ENCODE data around the gene NLGN1.
"Not testable (repeated sequence)": the region's sequence is repeated elsewhere in the genome, so short reads cannot be mapped to it uniquely, and the experiment has no call there.

NLGN1 gene

DNA sequence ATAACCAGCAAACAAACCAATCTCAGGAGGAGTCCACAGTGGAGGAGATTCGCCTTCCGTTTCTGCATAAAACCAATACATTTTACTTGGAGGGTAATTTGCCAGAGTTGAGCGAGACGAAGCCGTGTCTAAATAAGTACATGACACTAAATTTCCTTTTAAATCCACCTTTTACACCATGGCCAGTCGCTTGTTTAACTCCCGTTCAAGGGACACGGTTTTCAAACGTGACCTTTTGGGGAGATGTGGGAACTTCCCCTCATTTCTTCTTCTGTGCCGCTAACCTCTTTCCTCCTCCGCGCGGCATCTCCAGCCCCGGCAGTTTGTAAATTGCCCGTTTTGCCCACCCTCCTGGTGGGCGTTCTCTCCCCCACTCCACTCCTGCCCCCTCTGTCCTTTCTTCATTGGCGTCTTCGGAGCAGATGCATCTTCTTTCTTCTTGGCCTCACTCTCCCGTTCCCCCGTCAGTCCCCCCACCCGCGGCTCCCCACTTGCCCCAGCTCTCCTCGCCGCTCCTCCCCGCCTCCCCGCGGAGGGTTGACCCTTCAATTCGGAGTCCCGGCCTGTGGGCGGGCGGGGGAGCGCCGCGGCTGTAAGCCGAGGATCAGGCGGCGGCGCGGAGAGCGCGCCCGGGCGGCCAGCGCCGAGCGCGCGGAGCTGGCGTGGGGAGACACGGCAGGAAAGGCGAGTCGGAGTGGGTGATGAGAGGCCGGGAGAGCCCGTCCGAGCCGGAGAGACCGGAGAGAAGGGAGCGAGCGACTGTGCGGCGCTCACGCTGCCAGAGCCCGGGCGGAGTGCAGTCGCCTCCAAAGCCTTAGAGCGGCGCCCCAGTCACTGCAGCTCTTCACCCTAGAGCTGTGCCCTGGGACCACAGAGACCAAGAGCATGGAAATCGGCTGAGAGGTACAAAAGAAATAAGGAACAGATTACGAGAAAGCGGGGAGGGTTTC is at the start of gene NLGN1:
Gene NLGN1 (plus strand): TSS at position 584 of the 950 bp plus-strand sequence.
- DNase-seq: peak; percentile 64

DNA sequence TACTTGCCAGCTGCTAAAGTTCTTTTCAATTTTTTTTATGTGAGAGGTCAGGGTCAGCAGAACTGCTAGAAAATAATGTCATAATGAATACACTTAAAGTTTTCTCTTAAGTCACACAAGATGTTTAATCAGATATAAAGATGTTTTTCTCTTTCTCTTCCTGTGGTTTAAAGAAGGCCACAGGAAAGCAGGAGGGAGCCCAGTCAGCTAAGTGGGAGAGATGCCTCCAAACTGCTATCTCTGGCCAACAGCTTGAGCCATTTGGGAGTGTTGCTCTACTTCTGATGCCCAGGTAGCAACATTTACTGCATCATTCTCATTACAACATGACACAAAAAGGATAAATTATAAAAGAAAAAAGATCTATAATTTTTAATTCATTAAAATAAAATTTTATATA is 45.7 kb upstream of the NLGN1 start:
- no peak for DNase-seq

DNA sequence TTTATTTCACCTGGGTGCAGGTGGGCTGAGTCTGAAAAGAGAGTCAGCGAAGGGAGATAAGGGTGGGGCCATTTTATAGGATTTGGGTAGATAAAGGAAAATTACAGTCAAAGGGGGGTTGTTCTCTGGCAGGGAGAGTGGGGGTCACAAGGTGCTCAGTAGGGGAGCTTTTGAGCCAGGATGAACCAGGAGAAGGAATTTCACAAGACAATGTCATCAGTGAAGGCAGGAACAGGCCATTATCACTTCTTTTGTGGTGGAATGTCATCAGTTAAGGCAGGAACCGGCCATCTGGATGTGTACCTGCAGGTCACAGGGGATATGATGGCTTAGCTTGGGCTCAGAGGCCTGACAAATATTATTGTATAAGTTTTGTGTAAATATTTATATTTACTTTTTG is 44.4 kb upstream of the NLGN1 start:
- not testable (repeated sequence) for DNase-seq

DNA sequence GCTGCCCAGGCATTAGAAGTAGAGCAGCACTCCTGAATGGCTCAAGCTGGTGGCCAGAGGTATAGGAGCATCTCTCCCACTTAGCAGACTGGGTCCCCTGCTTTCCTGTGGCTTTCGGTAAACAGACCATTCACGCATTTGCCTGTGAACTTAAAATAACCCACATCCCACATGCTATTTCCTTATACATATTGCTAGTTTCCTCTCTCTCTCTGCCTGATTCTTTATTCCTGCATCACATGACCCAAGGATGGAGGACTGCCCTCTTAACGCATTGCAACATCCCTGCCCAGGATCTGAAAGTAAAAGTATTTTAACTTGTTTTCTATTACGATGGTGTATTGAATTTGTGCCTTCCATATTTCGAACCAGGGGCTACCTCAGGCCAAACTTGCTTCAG is 43.4 kb upstream of the NLGN1 start:
- no peak for DNase-seq

DNA sequence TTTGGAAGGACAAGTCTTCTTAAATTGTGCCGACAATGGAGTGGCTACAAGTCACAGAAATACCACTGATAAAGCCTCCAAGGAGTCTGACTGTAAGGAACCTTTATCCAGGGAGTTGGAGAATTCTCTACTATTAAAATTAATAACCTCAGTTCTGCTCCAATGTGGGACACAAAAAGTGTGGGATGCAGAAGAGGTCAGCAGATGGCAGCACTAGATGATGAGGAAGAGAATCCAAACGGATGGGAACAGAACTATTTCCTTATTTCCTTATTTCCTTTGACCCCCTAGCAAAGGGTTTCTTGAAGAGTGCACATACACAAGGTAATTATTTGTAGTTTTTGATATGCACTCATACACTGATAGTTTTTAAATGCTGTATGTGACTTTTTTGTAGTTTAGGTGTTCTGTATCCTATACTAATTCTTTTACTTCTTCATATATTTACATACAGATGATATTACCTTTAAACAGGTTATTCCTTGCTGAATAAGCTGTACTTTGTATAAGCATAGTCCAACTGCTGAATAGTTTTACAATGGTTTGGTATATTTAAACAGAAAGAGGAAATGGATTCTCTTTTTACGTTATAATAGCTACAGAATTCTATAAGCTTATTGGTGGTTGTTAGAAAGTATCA is 25.6 kb upstream of the NLGN1 start:
- peak; percentile 45 for DNase-seq

DNA sequence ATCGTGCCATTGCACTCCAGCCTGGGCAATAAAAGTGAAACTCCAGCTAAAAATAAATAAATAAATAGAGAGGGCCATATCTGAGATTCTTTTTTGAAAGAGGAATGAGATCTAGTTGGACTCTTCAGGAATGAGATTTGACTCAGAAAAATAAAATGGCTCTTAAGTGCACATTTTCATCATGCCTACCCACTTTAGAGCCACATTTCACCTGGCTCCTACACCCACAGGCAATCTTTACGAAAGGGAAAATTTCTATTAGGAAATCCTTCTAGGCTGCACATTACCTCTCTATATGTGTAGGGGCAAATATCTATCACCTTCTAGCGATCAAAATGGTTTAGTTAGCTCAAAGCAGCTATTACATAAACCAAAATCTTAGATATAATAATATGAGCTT is 16.9 kb upstream of the NLGN1 start:
- DNase-seq: no peak

DNA sequence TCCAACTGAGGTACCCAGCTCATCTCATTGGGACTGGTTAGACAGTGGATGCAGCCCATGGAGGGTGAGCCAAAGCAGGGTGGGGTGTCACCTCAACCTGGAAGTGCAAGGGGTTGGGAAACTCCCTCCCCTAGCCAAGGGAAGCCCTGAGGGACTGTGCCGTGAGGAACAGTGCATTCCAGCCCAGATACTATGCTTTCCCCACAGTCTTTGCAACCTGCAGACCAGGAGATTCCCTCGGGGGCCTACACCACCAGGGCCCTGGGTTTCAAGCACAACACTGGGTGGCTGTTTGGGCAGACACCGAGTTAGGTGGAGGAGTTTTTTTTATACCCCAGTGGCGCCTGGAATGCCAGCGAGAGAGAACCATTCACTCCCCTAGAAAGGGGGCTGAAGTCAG is 15.6 kb upstream of the NLGN1 start:
- not testable (repeated sequence) for DNase-seq

DNA sequence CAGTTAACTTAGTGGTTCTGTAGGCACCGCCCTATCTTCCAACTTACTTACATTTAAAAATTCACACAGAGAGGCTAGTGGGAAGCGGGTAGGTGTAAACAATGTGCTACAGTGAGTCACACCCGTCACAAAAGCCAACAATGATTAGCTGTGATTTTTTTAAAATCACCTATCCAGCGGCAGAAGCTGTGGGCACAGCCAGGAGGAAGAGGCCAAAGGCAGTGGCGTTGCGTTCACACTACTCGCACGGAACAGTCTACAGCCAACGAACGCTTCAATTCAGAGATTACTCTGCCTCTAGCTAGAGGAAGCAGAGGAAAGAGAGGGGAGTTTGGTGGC is 2.5 kb upstream of the NLGN1 start:
- DNase-seq: no peak

DNA sequence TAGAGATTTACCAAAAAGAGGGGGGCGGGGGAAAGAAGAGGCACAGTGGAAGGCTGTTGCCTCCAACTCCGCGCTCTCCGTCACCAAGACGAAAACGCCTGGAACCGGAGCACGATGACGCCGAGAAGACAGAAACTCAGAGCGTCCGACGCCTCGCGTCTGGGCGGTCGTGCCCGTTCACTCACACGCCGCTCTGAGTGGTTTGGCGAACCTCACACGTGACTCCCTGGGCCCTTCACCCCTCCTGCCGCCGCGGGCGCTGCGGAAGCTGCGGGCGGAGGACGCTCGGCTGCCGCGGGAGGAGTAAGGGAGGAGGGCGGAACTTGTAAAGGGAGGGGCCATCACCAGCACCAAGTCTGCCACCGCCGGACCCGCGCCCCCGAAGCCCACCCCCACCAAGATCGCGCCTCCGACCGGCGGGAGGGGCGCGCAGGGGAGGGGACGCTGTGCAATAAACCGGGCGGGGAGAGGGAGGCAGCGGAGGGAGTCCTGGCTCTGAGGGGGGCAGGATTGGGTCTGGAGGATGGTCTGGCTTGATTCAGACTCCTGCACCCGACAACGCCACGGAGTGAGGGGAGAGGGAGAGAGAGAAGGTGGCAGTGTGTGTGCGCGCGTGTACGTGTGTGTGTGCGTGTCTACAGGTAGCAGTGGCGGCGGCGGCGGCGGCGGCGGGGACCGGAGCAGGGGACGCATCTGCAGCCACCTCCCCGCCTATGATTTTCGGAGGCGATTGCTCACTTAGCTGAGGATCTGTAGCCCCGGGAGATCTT is 1.9 kb upstream of the NLGN1 start:
- DNase-seq: peak; percentile 86

DNA sequence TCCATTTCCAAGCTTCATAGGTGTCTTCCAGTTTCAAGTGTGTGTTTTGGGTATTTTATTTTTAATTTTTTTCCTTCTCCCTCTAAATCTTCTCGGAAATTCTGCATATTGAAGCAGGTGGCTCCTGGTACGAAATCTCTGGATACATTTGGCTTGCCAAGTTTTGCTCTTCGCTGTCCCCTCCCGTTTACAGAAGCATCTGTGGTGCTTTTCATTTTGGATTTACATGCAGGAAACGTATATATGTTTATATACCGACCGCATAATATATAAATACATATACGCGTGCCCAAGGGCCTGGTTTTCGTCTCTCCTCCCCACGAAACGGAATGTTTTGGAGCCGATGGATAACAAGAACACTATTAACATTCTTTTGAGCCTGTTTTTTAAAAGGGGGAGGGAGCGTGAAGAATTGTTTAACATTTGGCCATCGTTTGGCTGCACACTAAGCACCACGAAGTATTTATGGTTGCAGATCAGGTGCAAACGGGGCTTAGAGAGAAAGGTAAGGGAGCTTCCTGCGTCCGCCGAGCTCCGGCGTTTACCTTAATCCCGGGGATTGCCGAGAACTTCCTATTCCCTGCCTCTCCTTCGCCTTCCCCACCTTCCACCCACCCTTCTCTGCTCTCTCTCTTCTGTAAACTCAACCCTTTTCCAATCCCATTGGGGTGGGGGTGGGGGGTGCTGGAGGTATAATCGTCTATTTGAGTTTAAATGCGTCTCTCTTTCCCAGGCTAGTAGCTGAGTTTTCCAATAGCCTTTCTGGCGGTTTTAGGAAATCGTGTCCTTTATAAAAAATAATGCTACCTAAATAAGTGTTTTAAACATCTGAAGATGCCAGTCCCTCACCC is 1.1 kb upstream of the NLGN1 start:
- peak; percentile 66 for DNase-seq

DNA sequence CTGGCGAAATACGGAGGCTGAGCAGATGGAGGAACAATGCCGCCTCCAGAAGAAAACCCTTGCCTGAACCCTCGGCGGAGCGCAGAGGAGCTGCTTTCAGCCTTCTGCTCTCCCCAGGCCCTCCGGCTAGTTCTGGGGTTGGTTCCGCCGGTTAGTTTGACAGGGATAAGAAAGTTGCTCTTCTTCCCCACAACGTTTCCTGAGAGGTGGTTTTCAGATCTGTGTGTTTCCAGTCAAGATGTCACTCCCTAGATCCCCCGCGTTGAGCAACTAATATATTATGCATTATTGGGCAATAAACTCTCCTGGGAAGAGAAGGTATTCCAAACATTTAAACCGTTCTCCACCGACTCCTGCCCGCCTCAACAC is 551 bp downstream of the NLGN1 start:
- no peak for DNase-seq

DNA sequence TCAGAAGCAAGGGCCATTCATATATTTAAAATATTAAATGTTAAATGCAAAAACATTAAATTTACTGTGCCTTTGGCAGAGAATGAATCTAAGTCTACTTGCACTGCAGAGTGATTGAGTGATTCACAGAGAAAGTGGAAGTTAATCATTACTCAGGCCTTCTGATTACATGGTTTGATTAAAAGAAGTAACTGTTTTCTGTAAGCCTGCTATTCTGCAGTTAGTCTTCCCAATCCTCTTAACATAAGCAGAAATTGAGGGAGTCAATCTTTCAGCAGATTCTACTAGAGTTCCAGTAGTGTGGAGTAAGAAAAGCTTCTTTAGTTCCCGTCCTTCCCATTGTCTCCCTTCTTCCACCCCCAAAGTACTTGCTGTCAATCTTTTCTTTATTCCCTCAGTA is 1.5 kb downstream of the NLGN1 start:
- DNase-seq: no peak

DNA sequence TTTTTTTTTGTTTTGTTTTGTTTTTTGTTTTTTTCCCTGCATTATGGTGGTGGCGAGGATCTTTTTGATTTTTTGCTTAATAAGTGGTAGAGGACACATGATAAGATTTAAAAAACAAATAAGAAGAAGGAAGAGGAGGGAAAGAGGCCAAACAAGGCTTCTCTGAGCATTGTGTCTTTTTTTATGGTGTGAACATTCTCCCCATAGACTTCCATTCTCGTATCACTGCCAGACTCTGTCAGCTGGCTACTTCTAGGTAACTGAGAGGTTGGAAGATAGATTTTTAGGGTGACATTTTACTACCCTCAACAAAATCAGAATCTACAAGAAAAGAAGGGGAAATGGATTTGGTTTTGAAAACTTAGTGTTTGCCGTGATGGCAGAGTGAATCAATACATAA is 3.8 kb downstream of the NLGN1 start:
- no peak for DNase-seq

DNA sequence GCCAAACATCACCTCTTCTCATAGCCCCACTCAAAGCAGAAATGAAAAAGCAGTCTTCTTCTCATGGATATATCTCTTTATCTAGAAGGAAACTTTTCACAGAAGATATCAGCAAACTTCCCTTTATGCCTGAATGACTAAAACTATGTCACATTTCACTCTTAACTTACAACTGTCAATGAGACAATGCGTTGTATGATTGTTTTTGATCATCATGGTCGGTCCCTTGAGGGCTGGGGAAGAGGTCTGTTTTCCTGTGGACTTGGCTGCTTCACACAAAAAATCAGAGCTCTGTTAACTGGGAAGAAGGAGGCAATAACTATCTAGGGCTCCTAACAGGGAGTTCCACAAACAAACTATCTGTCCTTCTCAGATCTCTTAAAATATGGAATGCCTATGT is 5.1 kb downstream of the NLGN1 start:
- DNase-seq: no peak

DNA sequence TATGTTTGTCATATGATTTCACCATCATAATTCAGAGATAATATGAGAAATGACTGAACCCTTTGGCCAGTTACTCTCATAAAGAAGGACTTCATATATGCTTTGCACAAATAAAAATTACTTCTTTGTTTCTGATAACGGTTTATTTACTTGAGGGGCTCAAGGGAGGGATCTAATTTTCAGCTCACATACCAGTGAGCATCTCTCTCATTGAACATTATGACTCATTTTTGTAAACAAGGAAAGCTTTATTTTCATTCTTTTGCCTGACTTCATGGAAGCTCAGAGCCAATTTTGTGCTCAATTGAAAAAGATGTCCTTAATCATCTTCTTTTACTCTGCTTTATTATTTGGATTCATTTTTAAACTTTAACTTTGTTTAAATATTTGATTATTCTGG is 5.8 kb downstream of the NLGN1 start:
- no peak for DNase-seq

DNA sequence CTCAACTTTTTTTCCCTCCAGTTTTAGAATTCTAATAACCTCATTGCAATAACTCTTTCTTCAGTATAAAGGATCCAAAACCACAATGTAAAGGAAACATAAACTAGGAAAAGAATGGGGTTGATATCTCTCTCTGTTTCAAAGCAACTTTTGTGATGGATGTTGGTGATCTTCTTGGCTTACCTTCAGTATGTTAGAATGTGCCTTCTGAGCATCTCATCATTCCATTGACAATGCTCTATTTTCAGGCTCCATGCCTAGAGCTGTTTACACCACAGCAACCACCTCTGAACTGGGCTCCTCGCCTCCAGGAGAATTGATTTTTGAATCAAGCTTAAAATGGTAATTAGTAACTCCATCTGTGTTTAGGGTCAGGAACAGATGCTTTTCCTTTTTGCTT is 6.6 kb downstream of the NLGN1 start:
- DNase-seq: no peak

DNA sequence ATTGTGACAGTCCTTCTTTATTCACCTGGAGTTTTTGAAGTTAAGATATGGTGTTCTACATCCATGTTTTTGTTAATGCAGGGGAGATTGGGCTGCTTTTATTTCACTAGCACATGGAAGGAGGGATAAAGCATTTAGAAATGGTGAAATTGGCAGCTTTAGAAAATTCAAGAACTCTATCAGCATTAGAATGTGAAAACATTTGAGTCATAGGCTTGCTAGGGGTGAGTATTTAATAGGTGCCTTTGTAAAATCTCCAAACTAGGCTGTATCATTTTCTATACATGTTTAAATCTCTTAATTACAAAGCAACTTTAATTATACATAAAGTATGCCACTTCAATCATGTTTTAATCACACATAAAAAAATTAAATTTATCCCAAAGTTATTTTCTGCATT is 12.9 kb downstream of the NLGN1 start:
- no peak for DNase-seq

DNA sequence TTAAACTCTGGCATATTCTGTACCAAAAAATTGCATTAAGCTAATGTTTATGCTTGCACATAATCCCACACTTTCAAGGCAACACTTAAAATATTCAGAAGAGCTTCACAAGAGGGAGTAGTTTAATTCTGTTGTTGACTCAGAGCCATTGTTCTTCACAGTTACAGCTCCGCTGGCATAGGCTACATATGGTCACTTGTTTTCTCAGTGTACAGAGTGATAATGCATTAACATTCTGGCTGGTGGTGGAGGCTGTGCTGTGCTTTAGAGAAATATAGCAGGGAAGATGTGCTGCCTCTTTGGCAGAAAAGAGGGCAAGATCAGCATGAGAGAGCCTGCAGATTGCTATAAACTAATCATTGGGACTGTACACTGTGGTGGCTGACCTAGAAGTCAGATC is 13.3 kb downstream of the NLGN1 start:
- DNase-seq: no peak

DNA sequence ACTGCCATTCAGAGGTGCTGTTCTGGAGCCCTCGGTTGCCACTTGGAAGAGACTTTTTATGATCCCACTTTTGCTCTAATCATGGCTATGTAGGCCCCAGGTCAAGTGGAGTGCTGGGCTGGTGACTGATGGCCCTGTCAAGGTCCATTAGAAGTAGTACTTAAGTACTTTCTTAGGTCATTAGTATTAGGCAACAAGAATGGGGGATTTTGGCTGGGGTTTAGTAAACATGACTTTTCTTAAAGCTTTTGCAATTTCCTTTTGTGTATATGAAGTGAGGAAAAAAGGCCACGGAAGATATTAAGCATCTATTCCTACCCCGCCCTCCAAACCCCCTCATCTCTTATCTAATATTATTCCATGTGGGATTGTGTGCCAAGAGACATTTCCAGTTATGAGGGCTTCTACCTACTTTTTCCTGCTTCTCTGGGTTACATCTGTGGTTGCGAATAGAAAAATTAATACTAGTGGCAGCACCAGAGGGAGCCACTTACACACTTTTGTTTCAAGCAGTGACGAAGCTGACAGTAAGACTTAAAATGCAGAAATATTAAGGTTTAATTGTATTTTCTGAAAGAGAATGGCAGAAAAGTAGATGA is 13.9 kb downstream of the NLGN1 start:
- peak; percentile 62 for DNase-seq

DNA sequence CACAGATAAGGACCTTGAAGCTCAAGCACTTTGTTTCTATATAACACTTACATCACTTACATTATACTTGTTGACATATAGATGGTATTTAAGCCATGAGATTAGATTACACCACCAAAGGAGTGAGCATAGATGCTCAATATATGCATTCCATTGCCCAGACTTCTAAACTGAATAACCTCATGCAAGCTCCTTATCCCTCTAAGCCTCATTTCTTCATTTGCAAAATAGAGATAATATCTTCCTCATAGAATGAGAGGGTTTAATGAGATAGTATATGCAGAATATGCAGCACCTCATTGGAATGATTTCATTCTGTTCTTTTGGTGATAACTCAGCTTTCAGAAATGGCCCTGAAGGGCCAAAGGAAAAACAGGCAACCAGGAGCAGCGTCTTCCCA is 18.5 kb downstream of the NLGN1 start:
- DNase-seq: no peak

DNA sequence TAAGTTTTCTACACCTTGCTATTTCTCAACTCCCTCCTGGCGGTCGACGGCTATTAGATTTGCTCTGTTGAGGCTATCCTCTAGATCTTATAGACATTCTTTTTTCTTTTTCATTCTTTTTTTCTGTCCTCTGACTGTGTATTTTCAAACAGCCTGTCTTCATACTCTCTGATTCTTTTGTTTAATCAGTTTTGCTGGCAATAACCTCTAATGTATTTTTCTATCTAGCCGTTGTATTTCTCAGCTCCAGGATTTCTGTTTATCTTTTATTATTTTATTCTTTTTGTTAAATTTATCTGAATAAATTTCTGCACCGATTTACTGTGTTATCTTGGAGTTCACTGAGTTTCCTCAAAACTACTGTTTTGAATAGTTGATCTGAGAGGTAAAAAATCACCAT is 31.5 kb downstream of the NLGN1 start:
- DNase-seq: no peak

DNA sequence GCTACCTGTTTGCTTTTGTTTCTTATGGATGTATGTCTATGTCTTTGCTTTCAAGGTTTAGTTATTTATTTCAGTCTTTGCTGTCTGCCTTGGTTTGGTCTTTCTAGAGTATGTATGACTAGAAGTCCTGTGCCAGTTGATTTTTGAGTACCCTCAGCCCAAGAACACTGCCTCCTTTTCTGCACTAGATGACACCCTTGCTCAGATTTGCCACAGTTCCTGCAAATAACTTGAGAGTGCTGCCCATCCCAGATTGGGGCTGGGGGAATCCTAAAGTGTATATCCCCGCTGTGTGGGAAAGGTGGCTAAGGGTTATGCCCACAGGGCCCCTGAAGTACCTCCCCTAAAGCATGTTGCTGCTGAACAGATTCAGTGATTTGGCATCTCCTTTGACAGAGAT is 32.0 kb downstream of the NLGN1 start:
- DNase-seq: no peak

DNA sequence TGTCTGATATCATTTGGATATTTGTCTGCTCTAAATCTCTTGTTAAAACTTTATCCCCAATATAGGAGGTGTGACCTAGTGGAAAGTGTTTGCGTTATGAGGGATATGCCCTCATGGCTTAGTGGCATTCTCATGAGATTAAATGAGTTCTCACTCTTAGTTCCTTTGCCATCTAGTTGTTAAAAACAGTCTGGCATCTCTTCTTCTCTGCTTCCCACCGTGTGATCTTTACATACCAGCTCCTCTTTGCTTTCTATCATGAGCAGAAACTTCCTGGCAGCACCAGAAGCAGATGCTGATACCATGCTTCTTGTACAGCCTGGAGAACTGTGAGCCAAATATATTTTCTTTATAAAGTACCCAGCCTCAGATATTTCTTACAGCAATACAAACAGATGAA is 33.0 kb downstream of the NLGN1 start:
- no peak for DNase-seq
